Mucosa of descending colon (tissue), 3 donors: Measurements from ENCODE around the gene CAPN2. TPM values are rescaled to one million over a fixed set of nuclear protein-coding genes. Genes with fewer than 3 reads are reported as not detected.
"Not testable (repeated sequence)": the region's sequence is repeated elsewhere in the genome, so short reads cannot be mapped to it uniquely, and the experiment has no call there.

ENCODE experiments used
- ATAC-seq: fragments of 200-7000 bp; cut with Tn5 transposase; one replicate; pipeline ENCODE4 v1.9.1; 2020; ENCODE audit warnings: mild to moderate bottlenecking, moderate library complexity
- DNase-seq, 3 donors: peaks; one replicate each; pipeline ENCODE4 v3.0.0-alpha.2; 2020
- H3K36me3 ChIP-seq: fragments of 200-600 bp; one replicate; pipeline ENCODE4 v1.8.0; 2021; ENCODE audit warnings: low read depth, mild to moderate bottlenecking
- H3K4me1 ChIP-seq: fragments of 200-600 bp; one replicate; pipeline ENCODE4 v1.8.0; 2021; ENCODE audit warnings: low read depth, mild to moderate bottlenecking
- H3K4me3 ChIP-seq: fragments of 200-600 bp; one replicate; pipeline ENCODE4 v1.8.0; 2021; ENCODE audit warnings: mild to moderate bottlenecking
- H3K9me3 ChIP-seq: fragments of 200-600 bp; one replicate; pipeline ENCODE4 v1.8.0; 2021; ENCODE audit warnings: mild to moderate bottlenecking
- intact Hi-C, 2 donors: fragments of 100-400 bp; cut with DNase I in 1 of 2; cut with micrococcal nuclease in 1 of 2; formaldehyde crosslinking; loops; one replicate each; pipeline versions ENCODE4 v1.11.0 to v1.11.1; 2022; cut with DNase I, micrococcal nuclease
- total RNA-seq, 3 donors: library from RNA; stranded (reverse); fragmentation: NEBNext Ultra II Directional in 2 of 3; extraction: Animal tissue kit (Norgen Biotek cat#: 25700) in 2 of 3; gene quantifications; one replicate each; pipeline versions ENCODE4 v1.2.1 to v1.2.4, GENCODE V29; 2021 to 2023
- TF ChIP-seq, protein P1 (sequence below): fragments of 200-600 bp; IDR thresholded peaks from one replicate; pipeline ENCODE4 v1.8.0; 2022; ENCODE audit warnings: antibody characterized with exemption, mild to moderate bottlenecking
- donor health status: DM: no; HTN: no; CAD: no; lungs with moderate emphysema.
- donor health status: DM: no; HTN: no; CAD: no.
- donor health status: DM: no; HTN: yes; CAD: no.

The CAPN2 gene
- total RNA-seq, 3 donors from 2014 or later: 200 to 417 (median 305) TPM

GRCh38 chr1:223813645-223814044, 101.3 kb downstream of the CAPN2 start:
- Histone ChIP-seq H3K4me1 (no peaks in the 10 kb centered on the region), H3K36me3 (no peaks in the 10 kb centered on the region), H3K4me3 (no peak overlapping the region), H3K9me3 (no peaks in the 10 kb centered on the region)
- TF ChIP-seq, protein P1, sequence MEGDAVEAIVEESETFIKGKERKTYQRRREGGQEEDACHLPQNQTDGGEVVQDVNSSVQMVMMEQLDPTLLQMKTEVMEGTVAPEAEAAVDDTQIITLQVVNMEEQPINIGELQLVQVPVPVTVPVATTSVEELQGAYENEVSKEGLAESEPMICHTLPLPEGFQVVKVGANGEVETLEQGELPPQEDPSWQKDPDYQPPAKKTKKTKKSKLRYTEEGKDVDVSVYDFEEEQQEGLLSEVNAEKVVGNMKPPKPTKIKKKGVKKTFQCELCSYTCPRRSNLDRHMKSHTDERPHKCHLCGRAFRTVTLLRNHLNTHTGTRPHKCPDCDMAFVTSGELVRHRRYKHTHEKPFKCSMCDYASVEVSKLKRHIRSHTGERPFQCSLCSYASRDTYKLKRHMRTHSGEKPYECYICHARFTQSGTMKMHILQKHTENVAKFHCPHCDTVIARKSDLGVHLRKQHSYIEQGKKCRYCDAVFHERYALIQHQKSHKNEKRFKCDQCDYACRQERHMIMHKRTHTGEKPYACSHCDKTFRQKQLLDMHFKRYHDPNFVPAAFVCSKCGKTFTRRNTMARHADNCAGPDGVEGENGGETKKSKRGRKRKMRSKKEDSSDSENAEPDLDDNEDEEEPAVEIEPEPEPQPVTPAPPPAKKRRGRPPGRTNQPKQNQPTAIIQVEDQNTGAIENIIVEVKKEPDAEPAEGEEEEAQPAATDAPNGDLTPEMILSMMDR: no peak
- ATAC-seq (no peak), DNase-seq (no peak)
- intact Hi-C loops: no loop called here

DNA sequence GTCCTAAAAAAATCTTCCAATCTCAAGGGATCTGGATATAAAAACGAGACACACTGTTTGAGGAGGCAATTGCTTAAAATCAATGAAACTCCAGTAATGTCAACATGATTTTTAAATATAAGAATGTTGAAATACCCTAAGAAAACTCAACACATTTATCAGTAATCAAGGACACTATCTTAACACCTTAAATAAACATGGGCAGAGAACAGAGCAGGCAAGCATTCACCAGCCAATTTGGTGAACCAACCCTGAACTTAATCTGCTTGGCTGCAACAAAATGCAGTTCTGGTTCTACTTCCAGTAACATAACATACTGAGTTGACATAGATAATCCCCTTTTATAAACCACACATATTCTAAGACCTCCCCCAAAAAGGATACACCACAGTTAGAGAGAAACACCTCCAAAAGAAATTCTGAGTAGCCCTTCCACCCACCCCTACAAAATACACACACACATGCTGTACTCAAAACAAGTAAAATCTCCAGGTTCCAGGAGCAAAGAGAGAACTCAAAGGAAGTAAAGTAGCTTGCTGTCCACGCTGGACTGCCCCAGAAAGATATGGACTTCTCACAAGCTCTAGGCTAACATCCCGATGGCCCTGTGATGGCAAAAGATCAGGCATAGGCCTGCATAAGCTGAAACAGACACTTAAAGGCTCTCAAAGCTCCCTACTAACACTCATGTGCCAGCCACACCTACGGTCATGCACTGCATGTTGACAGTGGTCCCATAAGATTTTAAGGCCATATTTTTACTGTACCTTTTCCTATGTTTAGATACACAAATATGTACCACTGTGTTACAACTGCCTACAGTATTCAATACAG, 102.9 kb downstream of the CAPN2 start:
- Histone ChIP-seq H3K9me3 (no peaks in the 10 kb centered on the region), H3K4me1 (no peaks in the 10 kb centered on the region), H3K36me3 (no peaks in the 10 kb centered on the region), H3K4me3 (no peak overlapping the region)
- intact Hi-C loops: no loop called here
- DNase-seq: no peak
- TF ChIP-seq, protein P1: no peak
- no peak for ATAC-seq

GRCh38 chr1:223815865-223816264, 103.5 kb downstream of the CAPN2 start:
- Histone ChIP-seq H3K36me3 (no peaks in the 10 kb centered on the region), H3K4me3 (no peak overlapping the region), H3K4me1 (no peaks in the 10 kb centered on the region), H3K9me3 (no peaks in the 10 kb centered on the region)
- TF ChIP-seq, protein P1: no peak
- intact Hi-C loops: no loop called here
- DNase-seq (no peak), ATAC-seq (no peak)

GRCh38 chr1:223817265-223817664, 104.9 kb downstream of the CAPN2 start:
- not testable (repeated sequence) for H3K9me3 ChIP-seq, H3K4me1 ChIP-seq

DNA sequence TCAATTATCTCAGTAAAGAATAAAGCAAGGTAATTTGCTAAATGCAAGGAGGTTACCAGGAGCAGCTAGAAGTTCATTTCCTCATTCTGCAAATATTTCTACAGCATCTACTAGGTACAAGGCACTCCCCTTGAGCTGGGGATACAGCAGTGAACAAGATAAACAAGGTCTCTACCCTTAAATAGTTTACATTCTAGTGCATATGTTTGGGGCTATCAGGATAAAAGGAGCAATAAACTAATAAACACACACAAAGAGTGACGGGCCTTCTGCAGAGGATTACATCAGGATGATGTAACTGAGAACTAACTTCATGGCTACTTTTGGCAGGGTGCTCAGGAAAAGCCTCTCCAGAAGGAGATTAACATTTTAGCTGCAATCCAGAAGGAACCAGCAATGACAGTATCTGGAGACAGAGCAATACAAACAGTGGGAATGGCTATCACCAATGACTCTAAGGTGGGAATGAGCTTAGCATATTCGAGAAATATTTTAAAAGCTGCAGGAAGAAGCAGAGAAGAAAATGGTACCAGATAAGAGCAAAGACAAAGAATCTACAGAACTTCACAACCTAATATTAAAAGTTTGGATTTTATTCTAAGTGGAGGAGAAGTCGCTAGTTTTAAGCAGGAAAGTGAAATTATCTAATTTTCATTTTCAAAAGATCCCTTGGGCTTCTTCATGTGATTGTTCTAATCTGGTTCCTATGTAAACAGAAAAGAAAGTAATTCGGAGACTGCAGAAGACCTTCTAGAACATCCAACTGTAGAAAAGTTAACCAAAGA, 107.6 kb downstream of the CAPN2 start:
- intact Hi-C loops: no loop called here
- no peak for DNase-seq
- peak; percentile 57 for ATAC-seq
- Histone ChIP-seq H3K4me3 (no peak overlapping the region), H3K36me3 (no peaks in the 10 kb centered on the region), H3K9me3 (no peaks in the 10 kb centered on the region), H3K4me1 (peaks cover 4% of the 10 kb centered on the region)
- TF ChIP-seq, protein P1: no peak

More at GRCh38 chr1:223817265-223817664, 104.9 kb downstream of the CAPN2 start:
- H3K36me3 ChIP-seq, intact Hi-C loops, DNase-seq, H3K4me3 ChIP-seq, ATAC-seq: not testable (repeated sequence)

DNA sequence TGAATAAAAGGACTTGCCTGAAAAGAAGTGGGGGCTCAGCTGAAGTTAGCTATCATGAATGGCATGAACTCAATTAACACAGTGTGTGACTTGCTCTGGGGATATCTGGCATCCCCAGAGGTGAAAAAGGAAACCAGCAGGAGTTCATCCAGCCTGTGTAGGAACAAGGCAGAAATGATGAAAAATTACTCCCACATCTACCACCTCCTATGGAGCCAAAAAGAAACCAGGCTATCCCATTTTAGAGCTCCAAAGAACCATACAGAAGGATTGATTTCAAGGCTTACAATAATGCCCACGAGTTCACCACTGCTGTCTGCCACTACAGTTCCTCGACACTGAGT, 108.1 kb downstream of the CAPN2 start:
- H3K4me3 ChIP-seq: no peak overlapping the region
- H3K36me3 ChIP-seq: no peaks in the 10 kb centered on the region
- H3K4me1 ChIP-seq: peaks cover 9% of the 10 kb centered on the region
- TF ChIP-seq, protein P1: no peak
- intact Hi-C loops: no loop called here
- DNase-seq (no peak), ATAC-seq (no peak)
- H3K9me3 ChIP-seq: no peaks in the 10 kb centered on the region
